Retinal pigment epithelial cell (primary cell): ENCODE measurements around the gene SMOC2.

Source experiments
- DNase-seq: peaks from one replicate; pipeline ENCODE4 v3.0.0-alpha.2; 2010; ENCODE audit warnings: low read depth
- H3K4me3 ChIP-seq: 2 replicates; pipeline ENCODE4 v1.5.1; 2011; ENCODE audit warnings: mild to moderate bottlenecking, low read length, control low read depth, moderate library complexity
- CTCF ChIP-seq: conservative IDR thresholded peaks from 2 replicates; pipeline ENCODE4 v1.5.1; 2011; ENCODE audit warnings: low read depth, low read length, control low read depth, inconsistent platforms

SMOC2 gene

DNA sequence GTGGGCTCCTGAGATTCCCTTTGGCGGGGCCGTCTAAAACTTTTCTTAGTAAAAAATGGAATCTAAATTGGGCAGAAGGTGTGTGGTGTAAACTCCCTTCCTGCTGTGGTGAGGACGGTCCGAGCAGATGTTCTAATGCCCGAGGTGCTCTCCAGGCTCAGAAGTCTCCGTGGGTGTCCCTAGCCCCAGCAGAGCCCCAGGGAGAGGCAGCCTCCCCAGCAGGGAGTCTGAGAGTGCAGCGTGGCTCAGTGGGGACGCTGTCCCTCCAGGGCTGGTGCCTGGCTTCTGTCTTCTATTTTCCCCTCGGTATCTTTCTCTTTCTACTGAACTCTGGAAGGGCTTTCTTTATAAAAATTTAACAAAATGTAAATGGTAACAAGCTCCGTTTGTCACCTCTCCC is 208.2 kb downstream of the SMOC2 start:
- no peak for DNase-seq
- TF ChIP-seq CTCF: no peak
- H3K4me3 ChIP-seq: no peak overlapping the region

DNA sequence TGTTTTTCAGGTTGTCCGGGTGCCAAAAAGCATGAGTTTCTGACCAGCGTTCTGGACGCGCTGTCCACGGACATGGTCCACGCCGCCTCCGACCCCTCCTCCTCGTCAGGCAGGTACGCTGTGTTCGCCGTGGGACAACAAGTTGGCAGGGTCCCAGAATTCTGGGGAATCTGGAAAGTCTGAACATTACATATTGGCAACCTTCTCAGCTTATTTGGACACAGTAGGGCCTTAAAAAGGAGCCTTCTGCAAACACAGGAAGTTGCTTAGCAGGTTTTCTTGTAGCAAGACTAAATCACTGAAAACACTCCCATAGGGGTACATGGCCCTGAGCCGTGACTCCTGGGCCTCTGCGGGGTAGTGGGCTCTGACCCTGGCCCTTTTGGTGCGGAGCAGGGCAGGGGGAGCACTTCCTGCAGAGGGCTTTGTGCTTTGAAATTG is 209.7 kb downstream of the SMOC2 start:
- DNase-seq: no peak
- H3K4me3 ChIP-seq: no peak overlapping the region
- TF ChIP-seq CTCF: no peak

DNA sequence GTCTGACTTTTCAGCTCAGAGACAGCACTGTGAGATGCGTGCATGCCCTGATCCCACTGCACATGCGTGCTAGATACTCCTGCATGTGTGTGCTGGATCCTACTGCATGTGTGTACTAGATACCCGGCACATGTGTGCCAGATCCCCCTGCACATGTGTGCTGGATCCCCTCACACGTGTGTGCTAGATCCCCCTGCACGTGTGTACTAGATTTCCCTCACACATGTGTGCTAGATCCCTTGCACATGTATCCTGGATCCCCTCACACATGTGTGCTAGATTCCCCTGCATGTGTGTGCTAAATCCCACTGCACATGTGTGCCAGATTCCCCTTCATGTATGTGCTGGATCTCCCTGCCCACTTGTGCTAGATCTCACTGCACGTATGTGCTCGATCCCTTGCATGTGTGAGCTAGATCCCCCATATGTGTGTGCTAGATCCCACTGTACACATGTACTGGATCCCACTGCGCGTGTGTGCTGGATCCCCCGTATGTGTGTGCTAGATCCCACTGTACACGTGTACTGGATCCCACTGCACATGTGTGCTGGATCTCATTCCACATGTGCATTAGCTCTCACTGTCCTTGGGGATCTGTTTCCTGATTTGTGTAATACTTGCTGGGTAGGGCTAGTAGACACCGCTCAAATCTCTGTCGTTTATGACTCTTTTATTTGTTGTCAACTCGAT is 214.6 kb downstream of the SMOC2 start:
- no peak overlapping the region for H3K4me3 ChIP-seq
- DNase-seq: no peak
- TF ChIP-seq CTCF: no peak

DNA sequence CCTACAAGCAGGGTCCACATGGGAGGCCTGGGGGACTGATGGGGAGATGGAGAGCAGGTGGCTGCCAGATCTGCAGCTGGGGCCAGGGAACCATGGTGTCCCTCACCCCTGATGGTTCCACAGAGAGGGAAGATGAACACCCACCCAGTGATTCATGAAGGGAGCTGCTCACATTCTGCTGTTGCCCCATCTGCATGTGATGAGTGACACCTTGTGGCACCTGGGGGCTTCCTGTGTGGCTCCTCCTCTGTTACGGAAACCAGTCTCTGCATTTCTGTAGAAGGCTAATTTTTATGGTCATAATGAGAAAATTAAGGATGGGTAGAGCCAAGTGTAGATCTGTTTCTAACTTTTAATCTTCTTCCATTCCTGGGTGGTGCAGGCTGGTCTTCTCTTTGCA is 217.1 kb downstream of the SMOC2 start:
- no peak for DNase-seq
- no peak overlapping the region for H3K4me3 ChIP-seq
- no peak for TF ChIP-seq CTCF

GRCh38 chr6:168660400-168660945 is 219.5 kb downstream of the SMOC2 start:
- DNase-seq: no peak
- no peak overlapping the region for H3K4me3 ChIP-seq
- no peak for TF ChIP-seq CTCF

DNA sequence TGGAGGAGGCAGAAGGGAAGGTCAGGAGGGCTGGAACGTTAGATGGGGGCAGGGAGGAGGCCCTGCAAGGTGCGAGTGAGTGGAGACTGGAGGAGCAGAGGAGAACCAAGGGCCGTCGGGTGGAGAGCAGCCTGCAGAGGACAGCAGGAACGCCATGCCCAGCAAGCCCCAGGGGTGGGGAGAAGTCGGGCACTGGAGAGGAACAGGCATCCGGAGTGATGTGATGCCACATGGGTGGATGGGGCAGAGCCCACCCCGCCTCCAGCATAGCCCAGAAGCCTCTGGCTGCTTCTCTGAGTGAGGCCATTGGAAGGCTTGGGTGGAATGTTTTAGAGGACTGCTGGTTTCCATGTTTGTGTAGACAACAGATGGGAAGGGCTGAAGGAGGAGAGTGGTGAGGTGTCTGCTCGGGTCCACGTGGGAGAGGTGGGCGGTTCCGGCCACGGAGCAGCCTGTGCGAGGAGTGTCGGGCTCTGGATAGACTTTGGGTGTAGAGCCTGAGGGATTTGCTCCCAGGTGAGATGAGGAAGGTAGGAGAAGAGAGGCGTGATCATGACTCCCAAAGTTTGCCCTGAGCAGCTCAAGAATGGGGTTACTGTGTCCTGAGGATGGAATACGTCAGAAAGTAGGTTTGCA is 221.4 kb downstream of the SMOC2 start:
- no peak for TF ChIP-seq CTCF
- DNase-seq: no peak
- no peak overlapping the region for H3K4me3 ChIP-seq

GRCh38 chr6:168663041-168663440 is 222.1 kb downstream of the SMOC2 start:
- no peak for TF ChIP-seq CTCF
- no peak for DNase-seq
- H3K4me3 ChIP-seq: no peak overlapping the region
